ENCODE data around the gene SLC27A3. TPM values are rescaled to one million over a fixed set of nuclear protein-coding genes. Genes with fewer than 3 reads are reported as not detected.

SLC27A3 gene
- total RNA-seq, 1 donor from 2014 or later: 10.8 TPM

GRCh38 chr1:153769221-153769620, 6.0 kb upstream of the SLC27A3 start:
- no peak for TF ChIP-seq CTCF (IDR thresholded peaks at IDR 0.05; ENCODE audit: partially characterized antibody, unreplicated experiment)
- DNase-seq: no peak
- Mint-ChIP-seq H3K27me3 (ENCODE audit: unreplicated experiment) (peaks cover 2% of the 10 kb centered on the region), H3K9me3 (ENCODE audit: unreplicated experiment) (peaks cover 3% of the 10 kb centered on the region), H3K36me3 (ENCODE audit: unreplicated experiment) (no peaks in the 10 kb centered on the region), H3K27ac (ENCODE audit: unreplicated experiment) (peak overlapping the region; percentile 59), H3K4me1 (ENCODE audit: low read depth, unreplicated experiment) (peaks cover 15% of the 10 kb centered on the region), H3K4me3 (ENCODE audit: unreplicated experiment) (no peak overlapping the region)

- no peak for DNase-seq
- no peak for TF ChIP-seq CTCF (IDR thresholded peaks at IDR 0.05; ENCODE audit: partially characterized antibody, unreplicated experiment)
- no peak overlapping the region for H3K4me3 Mint-ChIP-seq (ENCODE audit: unreplicated experiment)
- peak overlapping the region; percentile 82 for H3K27ac Mint-ChIP-seq (ENCODE audit: unreplicated experiment)
- peaks cover 19% of the 10 kb centered on the region for H3K4me1 Mint-ChIP-seq (ENCODE audit: low read depth, unreplicated experiment)
- no peaks in the 10 kb centered on the region for H3K36me3 Mint-ChIP-seq (ENCODE audit: unreplicated experiment)
- peaks cover 3% of the 10 kb centered on the region for H3K27me3 Mint-ChIP-seq (ENCODE audit: unreplicated experiment)
- H3K9me3 Mint-ChIP-seq (ENCODE audit: unreplicated experiment): peaks cover 3% of the 10 kb centered on the region
Observed at GRCh38 chr1:153770797-153771196, 4.4 kb upstream of the SLC27A3 start.

GRCh38 chr1:153771261-153771660, 3.9 kb upstream of the SLC27A3 start:
- Mint-ChIP-seq H3K4me3 (ENCODE audit: unreplicated experiment) (peak overlapping the region; percentile 49), H3K27me3 (ENCODE audit: unreplicated experiment) (peaks cover 3% of the 10 kb centered on the region), H3K27ac (ENCODE audit: unreplicated experiment) (peak overlapping the region; percentile 73), H3K9me3 (ENCODE audit: unreplicated experiment) (peaks cover 3% of the 10 kb centered on the region), H3K36me3 (ENCODE audit: unreplicated experiment) (no peaks in the 10 kb centered on the region), H3K4me1 (ENCODE audit: low read depth, unreplicated experiment) (peaks cover 19% of the 10 kb centered on the region)
- DNase-seq: no peak
- TF ChIP-seq CTCF (IDR thresholded peaks at IDR 0.05; ENCODE audit: partially characterized antibody, unreplicated experiment): no peak

- peaks cover 24% of the 10 kb centered on the region for H3K4me1 Mint-ChIP-seq (ENCODE audit: low read depth, unreplicated experiment)
- no peaks in the 10 kb centered on the region for H3K36me3 Mint-ChIP-seq (ENCODE audit: unreplicated experiment)
- DNase-seq: peak; percentile 80
- peak; percentile 63 for TF ChIP-seq CTCF (IDR thresholded peaks at IDR 0.05; ENCODE audit: partially characterized antibody, unreplicated experiment)
- peaks cover 5% of the 10 kb centered on the region for H3K9me3 Mint-ChIP-seq (ENCODE audit: unreplicated experiment)
- H3K27me3 Mint-ChIP-seq (ENCODE audit: unreplicated experiment): peaks cover 4% of the 10 kb centered on the region
- no peak overlapping the region for H3K27ac Mint-ChIP-seq (ENCODE audit: unreplicated experiment)
- no peak overlapping the region for H3K4me3 Mint-ChIP-seq (ENCODE audit: unreplicated experiment)
Observed at GRCh38 chr1:153771841-153772593, 3.2 kb upstream of the SLC27A3 start.

All from glutamatergic neuron (in vitro differentiated cells).